Thymus (tissue), 11 donors: ENCODE data around the gene GRAP2. TPM values are rescaled to one million over a fixed set of nuclear protein-coding genes. Genes with fewer than 3 reads are reported as not detected.

Experiments used
- DNase-seq, 9 donors: peaks; one replicate each; pipeline ENCODE4 v3.0.0-alpha.2; 2013; ENCODE audit warnings: low spot score in 9 of 9, low read depth in 6 of 9, missing footprints in 1 of 9
- H3K27ac ChIP-seq, 2 donors: one replicate each; pipeline ENCODE4 v1.5.1; 2013; ENCODE audit warnings: control low read depth in 1 of 2, low read depth in 1 of 2, low read length in 1 of 2, mild to moderate bottlenecking in 1 of 2, moderate library complexity in 1 of 2
- H3K27me3 ChIP-seq, 2 donors: one replicate each; pipeline ENCODE4 v1.5.1; 2013; ENCODE audit warnings: low read length in 1 of 2; ENCODE audit not compliant: control insufficient read depth in 2 of 2, insufficient read depth in 1 of 2
- H3K36me3 ChIP-seq, 2 donors: one replicate each; pipeline ENCODE4 v1.5.1; 2013; ENCODE audit warnings: low read length in 1 of 2, mild to moderate bottlenecking in 1 of 2, moderate library complexity in 1 of 2; ENCODE audit not compliant: control insufficient read depth in 2 of 2, insufficient read depth in 2 of 2
- H3K4me1 ChIP-seq, 2 donors: one replicate each; pipeline ENCODE4 v1.5.1; 2013; ENCODE audit warnings: low read length in 2 of 2; ENCODE audit not compliant: control insufficient read depth in 2 of 2, insufficient read depth in 2 of 2
- H3K4me3 ChIP-seq, 2 donors: one replicate each; pipeline ENCODE4 v1.5.1; 2013; ENCODE audit warnings: low read length in 2 of 2, control low read depth in 1 of 2, mild to moderate bottlenecking in 1 of 2
- H3K9me3 ChIP-seq, 2 donors: one replicate each; pipeline ENCODE4 v1.5.1; 2013; ENCODE audit warnings: low read length in 1 of 2, mild to moderate bottlenecking in 1 of 2; ENCODE audit not compliant: control insufficient read depth in 2 of 2, insufficient read depth in 1 of 2
- WGBS: extraction: QIAGEN DNeasy Blood & Tissue Kit; methylation state at CpG from one replicate; pipeline ENCODE4 v1.1.7; 2013; 5-methylcytosine and 5-hydroxymethylcytosine counted together
- polyA plus RNA-seq: library from polyadenylated mRNA; stranded (reverse); fragments of 200-250 nt; gene quantifications from one replicate; pipeline ENCODE4 v1.2.3, GENCODE V29; 2013
- total RNA-seq: library from RNA; stranded (reverse); fragments of 120-200 nt; gene quantifications from one replicate; pipeline ENCODE4 v1.2.4, GENCODE V29; 2013
- donor health status: healthy.

GRAP2 gene
- total and polyA plus RNA-seq, 2 donors = 51.5 to 193 TPM

GRCh38 chr22:39959640-39960447, 59.0 kb downstream of the GRAP2 start, which contains the start of gene TMA7B:
Gene TMA7B (plus strand): TSS chr22:39960397. CDS start chr22:39964375, 3,978 bp downstream.
- Histone ChIP-seq H3K27ac (peak within 1 kb of the TSS; percentile 64 to 92), H3K36me3 (peaks cover 66 to 96% of the 10 kb centered on the region in 2 donors), H3K4me1 (peaks cover 52 to 81% of the 10 kb centered on the region in 2 donors), H3K9me3 (no peaks in the 10 kb centered on the region), H3K27me3 (no peaks in the 10 kb centered on the region), H3K4me3 (no peak within 1 kb of the TSS)
- WGBS = 56% methylated on average over 14 of the region's 14 CpGs
- DNase-seq = peak in 5 of 9 donors; percentile 59 to 88 (median 79)

GRCh38 chr22:39960791-39961746, 60.2 kb downstream of the GRAP2 start:
- Histone ChIP-seq H3K4me1 (peaks cover 41 to 72% of the 10 kb centered on the region in 2 donors), H3K36me3 (peaks cover 69 to 97% of the 10 kb centered on the region in 2 donors), H3K27ac (peak overlapping the region; percentile 53 to 92), H3K27me3 (no peaks in the 10 kb centered on the region), H3K4me3 (no peak overlapping the region), H3K9me3 (no peaks in the 10 kb centered on the region)
- DNase-seq = peak in 1 of 9 donors; percentile 55
- WGBS = 60% methylated on average over 13 of the region's 13 CpGs

- Histone ChIP-seq H3K36me3 (peaks cover 72 to 99% of the 10 kb centered on the region in 2 donors), H3K4me1 (peaks cover 39 to 62% of the 10 kb centered on the region in 2 donors), H3K27me3 (no peaks in the 10 kb centered on the region), H3K27ac (peak overlapping the region in 1 of 2 donors; percentile 92), H3K9me3 (no peaks in the 10 kb centered on the region), H3K4me3 (no peak overlapping the region)
- 97% methylated on average over 9 of the region's 9 CpGs for WGBS
- no peak for DNase-seq
These were observed 61.2 kb downstream of the GRAP2 start for GRCh38 chr22:39962071-39962470.

DNA sequence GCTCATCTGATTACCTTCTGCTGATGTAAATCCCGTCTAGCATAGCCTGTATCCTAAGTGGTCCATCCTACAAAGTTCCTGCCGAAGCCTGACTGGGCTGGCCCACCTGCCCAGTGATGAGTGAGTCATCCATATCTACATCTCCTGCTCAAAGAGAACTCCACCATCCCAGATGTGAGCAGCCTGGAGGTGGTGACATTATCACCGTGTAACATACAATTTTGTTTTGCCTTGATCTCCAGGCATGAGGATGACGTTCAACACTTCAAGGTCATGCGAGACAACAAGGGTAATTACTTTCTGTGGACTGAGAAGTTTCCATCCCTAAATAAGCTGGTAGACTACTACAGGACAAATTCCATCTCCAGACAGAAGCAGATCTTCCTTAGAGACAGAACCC, 64.9 kb downstream of the GRAP2 start:
- Histone ChIP-seq H3K36me3 (peaks cover 87 to 99% of the 10 kb centered on the region in 2 donors), H3K27me3 (no peaks in the 10 kb centered on the region), H3K9me3 (no peaks in the 10 kb centered on the region), H3K27ac (no peak overlapping the region), H3K4me1 (peaks cover 4 to 26% of the 10 kb centered on the region in 2 donors), H3K4me3 (no peak overlapping the region)
- DNase-seq = no peak
- 93% methylated on average over 5 of the region's 5 CpGs for WGBS

- peaks cover 0 to 1% of the 10 kb centered on the region in 2 donors for H3K9me3 ChIP-seq
- peaks cover 0 to 21% of the 10 kb centered on the region in 2 donors for H3K4me1 ChIP-seq
- 95% methylated on average over 2 of the region's 2 CpGs for WGBS
- peaks cover 87 to 99% of the 10 kb centered on the region in 2 donors for H3K36me3 ChIP-seq
- H3K27me3 ChIP-seq = no peaks in the 10 kb centered on the region
- H3K27ac ChIP-seq = no peak overlapping the region
- H3K4me3 ChIP-seq = no peak overlapping the region
- no peak for DNase-seq
These were observed 65.6 kb downstream of the GRAP2 start for GRCh38 chr22:39966470-39966869.

GRCh38 chr22:39967103-39967829, 66.4 kb downstream of the GRAP2 start:
- Histone ChIP-seq H3K4me3 (no peak overlapping the region), H3K4me1 (peaks cover 0 to 17% of the 10 kb centered on the region in 2 donors), H3K27me3 (no peaks in the 10 kb centered on the region), H3K9me3 (peaks cover 0 to 2% of the 10 kb centered on the region in 2 donors), H3K36me3 (peaks cover 91 to 99% of the 10 kb centered on the region in 2 donors), H3K27ac (no peak overlapping the region)
- WGBS = 97% methylated on average over 9 of the region's 9 CpGs
- DNase-seq = no peak

DNA sequence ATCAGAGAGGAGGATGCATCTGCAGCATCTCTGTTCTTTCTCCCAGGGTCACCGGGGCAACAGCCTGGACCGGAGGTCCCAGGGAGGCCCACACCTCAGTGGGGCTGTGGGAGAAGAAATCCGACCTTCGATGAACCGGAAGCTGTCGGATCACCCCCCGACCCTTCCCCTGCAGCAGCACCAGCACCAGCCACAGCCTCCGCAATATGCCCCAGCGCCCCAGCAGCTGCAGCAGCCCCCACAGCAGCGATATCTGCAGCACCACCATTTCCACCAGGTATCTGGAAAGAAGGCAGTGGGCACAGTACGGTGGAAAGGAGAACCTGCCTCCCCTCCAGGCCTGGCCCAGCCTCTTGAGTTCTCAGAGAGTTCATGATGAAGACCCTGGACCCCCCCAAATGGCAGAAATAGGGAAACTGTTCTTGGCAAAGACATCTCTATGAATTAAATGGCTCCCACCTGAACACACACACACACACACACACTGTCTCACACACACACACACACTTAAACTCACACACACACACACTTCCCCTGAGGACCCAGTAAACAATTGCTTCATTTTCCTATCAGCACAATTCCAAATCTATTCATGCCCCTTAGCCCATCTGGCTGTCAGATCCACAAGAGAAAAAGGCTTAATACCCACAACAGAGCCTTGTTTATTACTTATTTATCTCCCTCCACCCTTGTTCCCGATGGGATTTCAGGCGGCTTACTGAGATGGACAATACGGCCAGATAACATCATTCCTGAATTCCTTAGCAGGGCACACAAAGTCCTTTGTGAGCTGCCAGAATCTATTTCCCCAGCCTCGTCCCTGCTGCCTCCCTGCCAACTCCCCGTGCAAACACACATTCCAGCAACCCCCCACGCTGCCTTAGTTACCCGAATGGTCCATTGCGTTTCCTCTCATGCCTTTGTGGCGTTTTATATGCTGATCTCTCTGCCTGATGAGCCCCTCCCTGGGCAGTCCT, 67.4 kb downstream of the GRAP2 start:
- 92% methylated on average over 20 of the region's 20 CpGs for WGBS
- no peak for DNase-seq
- H3K4me1 ChIP-seq = peaks cover 0 to 11% of the 10 kb centered on the region in 2 donors

DNA sequence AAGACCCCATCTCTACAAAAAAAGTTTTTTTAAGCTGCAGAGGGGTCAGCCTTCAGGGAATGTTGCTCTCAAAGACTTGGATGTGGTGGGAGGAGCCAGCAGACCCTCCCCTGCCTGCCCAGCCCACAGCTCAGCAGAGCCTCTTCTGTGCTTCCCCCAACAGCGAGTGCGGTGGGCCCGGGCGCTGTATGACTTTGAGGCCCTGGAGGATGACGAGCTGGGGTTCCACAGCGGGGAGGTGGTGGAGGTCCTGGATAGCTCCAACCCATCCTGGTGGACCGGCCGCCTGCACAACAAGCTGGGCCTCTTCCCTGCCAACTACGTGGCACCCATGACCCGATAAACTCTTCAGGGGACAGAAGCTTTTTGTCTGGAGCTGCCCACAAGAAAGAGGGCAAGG, 69.9 kb downstream of the GRAP2 start:
- Histone ChIP-seq H3K4me3 (no peak overlapping the region), H3K4me1 (peaks cover 0 to 5% of the 10 kb centered on the region in 2 donors), H3K27me3 (no peaks in the 10 kb centered on the region), H3K27ac (no peak overlapping the region), H3K9me3 (peaks cover 0 to 2% of the 10 kb centered on the region in 2 donors), H3K36me3 (peaks cover 95 to 99% of the 10 kb centered on the region in 2 donors)
- WGBS = 98% methylated on average over 10 of the region's 10 CpGs
- no peak for DNase-seq

More for the DNA sequence above, 67.4 kb downstream of the GRAP2 start:
- peaks cover 93 to 99% of the 10 kb centered on the region in 2 donors for H3K36me3 ChIP-seq
- H3K27me3 ChIP-seq = no peaks in the 10 kb centered on the region
- no peak overlapping the region for H3K4me3 ChIP-seq
- H3K27ac ChIP-seq = no peak overlapping the region
- H3K9me3 ChIP-seq = peaks cover 0 to 2% of the 10 kb centered on the region in 2 donors
